ENCODE measurements around the gene MCAM.

The MCAM gene

GRCh38 chr11:119314726-119315125 is 2.2 kb downstream of the MCAM start:
- peaks cover 48% of the 10 kb centered on the region for H3K36me3 ChIP-seq (ENCODE audit: control insufficient read depth, insufficient read depth, low read length)
- peak overlapping the region; percentile 78 for H3K9ac ChIP-seq (ENCODE audit: low read length)
- H3K9me3 ChIP-seq (ENCODE audit: control insufficient read depth, insufficient read depth, low read depth, low read length): no peaks in the 10 kb centered on the region
- H3K4me1 ChIP-seq (ENCODE audit: control insufficient read depth, insufficient read depth, low read length): peaks cover 38% of the 10 kb centered on the region
- no peak overlapping the region for H3K27ac ChIP-seq (ENCODE audit: low read depth, low read length)
- peaks cover 15% of the 10 kb centered on the region for H3K27me3 ChIP-seq (ENCODE audit: control insufficient read depth, insufficient read depth, low read length)
- H3K4me3 ChIP-seq (ENCODE audit: low read depth, low read length): peak overlapping the region; percentile 63

GRCh38 chr11:119310682-119311052 is 6.3 kb downstream of the MCAM start:
- H3K4me3 ChIP-seq (ENCODE audit: low read depth, low read length): no peak overlapping the region
- peaks cover 5% of the 10 kb centered on the region for H3K27me3 ChIP-seq (ENCODE audit: control insufficient read depth, insufficient read depth, low read length)
- no peaks in the 10 kb centered on the region for H3K9me3 ChIP-seq (ENCODE audit: control insufficient read depth, insufficient read depth, low read depth, low read length)
- no peak overlapping the region for H3K27ac ChIP-seq (ENCODE audit: low read depth, low read length)
- no peak overlapping the region for H3K9ac ChIP-seq (ENCODE audit: low read length)
- peaks cover 74% of the 10 kb centered on the region for H3K36me3 ChIP-seq (ENCODE audit: control insufficient read depth, insufficient read depth, low read length)
- H3K4me1 ChIP-seq (ENCODE audit: control insufficient read depth, insufficient read depth, low read length): peaks cover 22% of the 10 kb centered on the region

- Histone ChIP-seq H3K9ac (ENCODE audit: low read length) (no peak overlapping the region), H3K27me3 (ENCODE audit: control insufficient read depth, insufficient read depth, low read length) (no peaks in the 10 kb centered on the region), H3K9me3 (ENCODE audit: control insufficient read depth, insufficient read depth, low read depth, low read length) (no peaks in the 10 kb centered on the region), H3K4me1 (ENCODE audit: control insufficient read depth, insufficient read depth, low read length) (peaks cover 17% of the 10 kb centered on the region), H3K27ac (ENCODE audit: low read depth, low read length) (no peak overlapping the region), H3K4me3 (ENCODE audit: low read depth, low read length) (no peak overlapping the region), H3K36me3 (ENCODE audit: control insufficient read depth, insufficient read depth, low read length) (peaks cover 78% of the 10 kb centered on the region)
Measured at GRCh38 chr11:119309953-119310681, 6.8 kb downstream of the MCAM start.

GRCh38 chr11:119309411-119309810 is 7.5 kb downstream of the MCAM start:
- Histone ChIP-seq H3K27me3 (ENCODE audit: control insufficient read depth, insufficient read depth, low read length) (no peaks in the 10 kb centered on the region), H3K4me3 (ENCODE audit: low read depth, low read length) (no peak overlapping the region), H3K36me3 (ENCODE audit: control insufficient read depth, insufficient read depth, low read length) (peaks cover 79% of the 10 kb centered on the region), H3K9ac (ENCODE audit: low read length) (no peak overlapping the region), H3K4me1 (ENCODE audit: control insufficient read depth, insufficient read depth, low read length) (peaks cover 12% of the 10 kb centered on the region), H3K27ac (ENCODE audit: low read depth, low read length) (no peak overlapping the region), H3K9me3 (ENCODE audit: control insufficient read depth, insufficient read depth, low read depth, low read length) (no peaks in the 10 kb centered on the region)

GRCh38 chr11:119307974-119308373 is 9.0 kb downstream of the MCAM start:
- Histone ChIP-seq H3K9ac (ENCODE audit: low read length) (no peak overlapping the region), H3K27me3 (ENCODE audit: control insufficient read depth, insufficient read depth, low read length) (no peaks in the 10 kb centered on the region), H3K9me3 (ENCODE audit: control insufficient read depth, insufficient read depth, low read depth, low read length) (no peaks in the 10 kb centered on the region), H3K36me3 (ENCODE audit: control insufficient read depth, insufficient read depth, low read length) (peaks cover 80% of the 10 kb centered on the region), H3K4me1 (ENCODE audit: control insufficient read depth, insufficient read depth, low read length) (peaks cover 12% of the 10 kb centered on the region), H3K27ac (ENCODE audit: low read depth, low read length) (no peak overlapping the region), H3K4me3 (ENCODE audit: low read depth, low read length) (no peak overlapping the region)

GRCh38 chr11:119307219-119307618 is 9.7 kb downstream of the MCAM start:
- H3K9me3 ChIP-seq (ENCODE audit: control insufficient read depth, insufficient read depth, low read depth, low read length): no peaks in the 10 kb centered on the region
- H3K4me3 ChIP-seq (ENCODE audit: low read depth, low read length): no peak overlapping the region
- peaks cover 12% of the 10 kb centered on the region for H3K4me1 ChIP-seq (ENCODE audit: control insufficient read depth, insufficient read depth, low read length)
- peaks cover 74% of the 10 kb centered on the region for H3K36me3 ChIP-seq (ENCODE audit: control insufficient read depth, insufficient read depth, low read length)
- H3K27ac ChIP-seq (ENCODE audit: low read depth, low read length): no peak overlapping the region
- H3K9ac ChIP-seq (ENCODE audit: low read length): no peak overlapping the region
- H3K27me3 ChIP-seq (ENCODE audit: control insufficient read depth, insufficient read depth, low read length): no peaks in the 10 kb centered on the region

- H3K27me3 ChIP-seq (ENCODE audit: control insufficient read depth, insufficient read depth, low read length): no peaks in the 10 kb centered on the region
- no peaks in the 10 kb centered on the region for H3K9me3 ChIP-seq (ENCODE audit: control insufficient read depth, insufficient read depth, low read depth, low read length)
- peaks cover 12% of the 10 kb centered on the region for H3K4me1 ChIP-seq (ENCODE audit: control insufficient read depth, insufficient read depth, low read length)
- no peak overlapping the region for H3K9ac ChIP-seq (ENCODE audit: low read length)
- no peak overlapping the region for H3K27ac ChIP-seq (ENCODE audit: low read depth, low read length)
- H3K36me3 ChIP-seq (ENCODE audit: control insufficient read depth, insufficient read depth, low read length): peaks cover 76% of the 10 kb centered on the region
- no peak overlapping the region for H3K4me3 ChIP-seq (ENCODE audit: low read depth, low read length)
Measured at GRCh38 chr11:119306373-119306890, 10.5 kb downstream of the MCAM start.

- Histone ChIP-seq H3K9ac (ENCODE audit: low read length) (no peak overlapping the region), H3K27ac (ENCODE audit: low read depth, low read length) (no peak overlapping the region)
Measured at GRCh38 chr11:119305556-119306372, 11.2 kb downstream of the MCAM start.

GRCh38 chr11:119303227-119303718 is 13.7 kb downstream of the MCAM start:
- Histone ChIP-seq H3K9ac (ENCODE audit: low read length) (no peak overlapping the region), H3K9me3 (ENCODE audit: control insufficient read depth, insufficient read depth, low read depth, low read length) (no peaks in the 10 kb centered on the region), H3K27me3 (ENCODE audit: control insufficient read depth, insufficient read depth, low read length) (no peaks in the 10 kb centered on the region), H3K4me3 (ENCODE audit: low read depth, low read length) (no peak overlapping the region), H3K4me1 (ENCODE audit: control insufficient read depth, insufficient read depth, low read length) (peaks cover 12% of the 10 kb centered on the region), H3K36me3 (ENCODE audit: control insufficient read depth, insufficient read depth, low read length) (peaks cover 76% of the 10 kb centered on the region), H3K27ac (ENCODE audit: low read depth, low read length) (no peak overlapping the region)

More at GRCh38 chr11:119305556-119306372, 11.2 kb downstream of the MCAM start:
- no peaks in the 10 kb centered on the region for H3K27me3 ChIP-seq (ENCODE audit: control insufficient read depth, insufficient read depth, low read length)
- H3K9me3 ChIP-seq (ENCODE audit: control insufficient read depth, insufficient read depth, low read depth, low read length): no peaks in the 10 kb centered on the region
- peaks cover 12% of the 10 kb centered on the region for H3K4me1 ChIP-seq (ENCODE audit: control insufficient read depth, insufficient read depth, low read length)
- H3K36me3 ChIP-seq (ENCODE audit: control insufficient read depth, insufficient read depth, low read length): peaks cover 76% of the 10 kb centered on the region
- H3K4me3 ChIP-seq (ENCODE audit: low read depth, low read length): no peak overlapping the region

GRCh38 chr11:119300198-119300964 is 16.5 kb downstream of the MCAM start:
- Histone ChIP-seq H3K27ac (ENCODE audit: low read depth, low read length) (no peak overlapping the region), H3K9me3 (ENCODE audit: control insufficient read depth, insufficient read depth, low read depth, low read length) (no peaks in the 10 kb centered on the region), H3K27me3 (ENCODE audit: control insufficient read depth, insufficient read depth, low read length) (no peaks in the 10 kb centered on the region), H3K4me3 (ENCODE audit: low read depth, low read length) (no peak overlapping the region), H3K4me1 (ENCODE audit: control insufficient read depth, insufficient read depth, low read length) (no peaks in the 10 kb centered on the region), H3K9ac (ENCODE audit: low read length) (no peak overlapping the region), H3K36me3 (ENCODE audit: control insufficient read depth, insufficient read depth, low read length) (peaks cover 83% of the 10 kb centered on the region)

Measured in HUES6 (cell line).